Renal pelvis (tissue), 4 donors: ENCODE results near the gene AFG1L. TPM values are rescaled to one million over a fixed set of nuclear protein-coding genes. Genes with fewer than 3 reads are reported as not detected.
"Not testable (repeated sequence)": the region's sequence is repeated elsewhere in the genome, so short reads cannot be mapped to it uniquely, and the experiment has no call there.

Experiments
- DNase-seq: peaks from one replicate; pipeline ENCODE4 v3.0.0-alpha.2; 2013
- polyA plus RNA-seq, 3 donors: library from polyadenylated mRNA; unstranded; fragments of 120-200 nt; gene quantifications; one replicate each; pipeline ENCODE4 v1.2.1, GENCODE V29; 2013; ENCODE audit not compliant: insufficient read length in 3 of 3

AFG1L gene
- polyA plus RNA-seq, 3 donors = 7.3 to 8.4 (median 8.3) TPM

- DNase-seq = no peak
These were observed 9.5 kb upstream of the AFG1L start for GRCh38 chr6:108285381-108285780.

GRCh38 chr6:108286366-108286765 lies 8.5 kb upstream of the AFG1L start:
- DNase-seq = no peak

GRCh38 chr6:108287373-108287772 lies 7.5 kb upstream of the AFG1L start:
- DNase-seq = no peak

GRCh38 chr6:108288742-108289141 lies 6.1 kb upstream of the AFG1L start:
- no peak for DNase-seq

GRCh38 chr6:108291091-108291490 lies 3.8 kb upstream of the AFG1L start:
- no peak for DNase-seq

- DNase-seq = not testable (repeated sequence)
These were observed 2.3 kb upstream of the AFG1L start for GRCh38 chr6:108292561-108292960.

GRCh38 chr6:108293527-108294296 lies 1.1 kb upstream of the AFG1L start:
- no peak for DNase-seq

- no peak for DNase-seq
These were observed 542 bp upstream of the AFG1L start for GRCh38 chr6:108294297-108294726.

- DNase-seq = no peak
These were observed 822 bp downstream of the AFG1L start for GRCh38 chr6:108295676-108296075.

GRCh38 chr6:108302386-108302785 lies 7.5 kb downstream of the AFG1L start:
- DNase-seq = no peak

- no peak for DNase-seq
These were observed 9.8 kb downstream of the AFG1L start for GRCh38 chr6:108304646-108305045.

GRCh38 chr6:108308641-108309040 lies 13.8 kb downstream of the AFG1L start:
- not testable (repeated sequence) for DNase-seq

GRCh38 chr6:108309844-108310243 lies 15.0 kb downstream of the AFG1L start:
- DNase-seq = no peak

GRCh38 chr6:108312605-108313004 lies 17.8 kb downstream of the AFG1L start:
- no peak for DNase-seq

- no peak for DNase-seq
These were observed 26.4 kb downstream of the AFG1L start for GRCh38 chr6:108321253-108321747.

- DNase-seq = no peak
These were observed 27.9 kb downstream of the AFG1L start for GRCh38 chr6:108322728-108323127.

GRCh38 chr6:108323710-108324466 lies 29.0 kb downstream of the AFG1L start:
- DNase-seq = no peak

- not testable (repeated sequence) for DNase-seq
These were observed 35.4 kb downstream of the AFG1L start for GRCh38 chr6:108330221-108330785.

GRCh38 chr6:108330806-108331205 lies 36.0 kb downstream of the AFG1L start:
- no peak for DNase-seq

- no peak for DNase-seq
These were observed 37.1 kb downstream of the AFG1L start for GRCh38 chr6:108331982-108332381.

- no peak for DNase-seq
These were observed 42.1 kb downstream of the AFG1L start for GRCh38 chr6:108336971-108337370.

GRCh38 chr6:108337721-108338120 lies 42.9 kb downstream of the AFG1L start:
- no peak for DNase-seq

- DNase-seq = no peak
These were observed 46.5 kb downstream of the AFG1L start for GRCh38 chr6:108341372-108341771.
